HEK293 (cell line): ENCODE measurements around the gene DSG2.

Source experiments
- CTCF ChIA-PET: fragments of 350-600 bp; formaldehyde crosslinking; extraction: SDS; loops from one replicate; lab custom pipeline; 2021; ENCODE audit warnings: antibody characterized with exemption; lab: Yijun Ruan, JAX
- POLR2A ChIA-PET: fragments of 300-600 bp; formaldehyde crosslinking; extraction: SDS; loops from one replicate; lab custom pipeline; 2020; ENCODE audit warnings: antibody characterized with exemption, inconsistent platforms; lab: Yijun Ruan, JAX
- H3K27ac ChIP-seq: fragments of 200-500 bp; sonication (Bioruptor generic); 2 replicates; pipeline ENCODE4 v1.5.1; 2014; ENCODE audit warnings: low read depth, low read length, control low read depth, inconsistent platforms; ENCODE audit errors: extremely low read depth
- H3K36me3 ChIP-seq, 2 experiments: fragments of 200-500 bp in 1 of 2; sonication (Bioruptor generic) in 1 of 2; 1 replicate in 1 of 2; 2 replicates in 1 of 2; pipeline ENCODE4 v1.5.1; 2014 to 2017; ENCODE audit warnings: inconsistent platforms in 2 of 2, low read length in 2 of 2; ENCODE audit not compliant: control insufficient read depth in 2 of 2, insufficient read depth in 1 of 2
- H3K4me1 ChIP-seq: fragments of 200-500 bp; sonication (Bioruptor generic); 2 replicates; pipeline ENCODE4 v1.5.1; 2014; ENCODE audit warnings: mild to moderate bottlenecking, low read length, inconsistent platforms; ENCODE audit not compliant: control insufficient read depth, insufficient read depth
- H3K4me3 ChIP-seq: 2 replicates; pipeline ENCODE4 v1.5.1; 2011; ENCODE audit warnings: low read depth, mild to moderate bottlenecking, control low read depth, low read length, moderate library complexity
- H3K9me3 ChIP-seq: fragments of 200-500 bp; sonication (Bioruptor generic); 2 replicates; pipeline ENCODE4 v1.5.1; 2014; ENCODE audit warnings: low read depth, low read length, inconsistent platforms; ENCODE audit not compliant: control insufficient read depth, insufficient read depth
- KLF10 ChIP-seq: fragments of 450-650 bp; IDR thresholded peaks from 2 replicates; pipeline ENCODE4 v1.5.1; 2018; ENCODE audit warnings: missing biosample characterization, mild to moderate bottlenecking, missing genetic modification characterization
- KLF9 ChIP-seq: fragments of 450-650 bp; formaldehyde crosslinking; IDR thresholded peaks from 2 replicates; pipeline ENCODE4 v1.5.1; 2016; ENCODE audit warnings: missing biosample characterization, missing genetic modification characterization, low read depth
- ZBTB17 ChIP-seq: fragments of 450-650 bp; formaldehyde crosslinking; IDR thresholded peaks from 2 replicates; pipeline ENCODE4 v1.5.1; 2016; ENCODE audit warnings: missing biosample characterization, missing genetic modification characterization
- ZFHX2 ChIP-seq: fragments of 450-650 bp; formaldehyde crosslinking; conservative IDR thresholded peaks from 2 replicates; pipeline ENCODE4 v1.5.1; 2016; ENCODE audit warnings: missing biosample characterization, missing genetic modification characterization
- ZNF10 ChIP-seq: fragments of 450-650 bp; formaldehyde crosslinking; IDR thresholded peaks from 2 replicates; pipeline ENCODE4 v1.5.1; 2017; ENCODE audit warnings: missing biosample characterization, missing genetic modification characterization
- ZNF132 ChIP-seq: fragments of 450-650 bp; formaldehyde crosslinking; IDR thresholded peaks from 2 replicates; pipeline ENCODE4 v1.5.1; 2017; ENCODE audit warnings: missing biosample characterization, missing genetic modification characterization, borderline replicate concordance
- ZNF155 ChIP-seq: fragments of 450-650 bp; formaldehyde crosslinking; IDR thresholded peaks from 2 replicates; pipeline ENCODE4 v1.5.1; 2016; ENCODE audit warnings: missing biosample characterization, missing genetic modification characterization
- ZNF175 ChIP-seq: fragments of 450-650 bp; formaldehyde crosslinking; IDR thresholded peaks from 2 replicates; pipeline ENCODE4 v1.5.1; 2016; ENCODE audit warnings: missing biosample characterization, missing genetic modification characterization
- ZNF24 ChIP-seq: fragments of 450-650 bp; formaldehyde crosslinking; IDR thresholded peaks from 2 replicates; pipeline ENCODE4 v1.5.1; 2016; ENCODE audit warnings: missing biosample characterization, missing genetic modification characterization
- ZNF354C ChIP-seq: fragments of 450-650 bp; formaldehyde crosslinking; IDR thresholded peaks from 2 replicates; pipeline ENCODE4 v1.5.1; 2016; ENCODE audit warnings: missing biosample characterization, missing genetic modification characterization, low read depth, borderline replicate concordance
- ZNF423 ChIP-seq: fragments of 450-650 bp; formaldehyde crosslinking; IDR thresholded peaks from 2 replicates; pipeline ENCODE4 v1.5.1; 2016; ENCODE audit warnings: missing biosample characterization, missing genetic modification characterization
- ZNF426 ChIP-seq: fragments of 450-650 bp; formaldehyde crosslinking; IDR thresholded peaks from 2 replicates; pipeline ENCODE4 v1.5.1; 2017; ENCODE audit warnings: missing biosample characterization, missing genetic modification characterization, mild to moderate bottlenecking, inconsistent platforms, moderate library complexity
- ZNF555 ChIP-seq: fragments of 450-650 bp; formaldehyde crosslinking; conservative IDR thresholded peaks from 2 replicates; pipeline ENCODE4 v1.5.1; 2017; ENCODE audit warnings: missing biosample characterization, mild to moderate bottlenecking, missing genetic modification characterization, inconsistent platforms
- ZNF560 ChIP-seq: fragments of 450-650 bp; formaldehyde crosslinking; IDR thresholded peaks from 2 replicates; pipeline ENCODE4 v1.5.1; 2017; ENCODE audit warnings: missing biosample characterization, missing genetic modification characterization, borderline replicate concordance
- ZNF585B ChIP-seq: fragments of 450-650 bp; formaldehyde crosslinking; IDR thresholded peaks from 2 replicates; pipeline ENCODE4 v1.5.1; 2016; ENCODE audit warnings: missing biosample characterization, missing genetic modification characterization
- ZNF621 ChIP-seq: fragments of 450-650 bp; formaldehyde crosslinking; IDR thresholded peaks from 2 replicates; pipeline ENCODE4 v1.5.1; 2017; ENCODE audit warnings: missing biosample characterization, missing genetic modification characterization
- ZNF624 ChIP-seq: fragments of 450-650 bp; formaldehyde crosslinking; IDR thresholded peaks from 2 replicates; pipeline ENCODE4 v1.5.1; 2017; ENCODE audit warnings: missing biosample characterization, missing genetic modification characterization
- TF ChIP-seq, protein P1 (sequence below): fragments of 450-650 bp; formaldehyde crosslinking; IDR thresholded peaks from 2 replicates; pipeline ENCODE4 v1.5.1; 2016; ENCODE audit warnings: missing biosample characterization, missing genetic modification characterization
- TF ChIP-seq, protein P2 (sequence below): fragments of 450-650 bp; formaldehyde crosslinking; IDR thresholded peaks from 2 replicates; pipeline ENCODE4 v1.5.1; 2016; ENCODE audit warnings: missing biosample characterization, missing genetic modification characterization
- TF ChIP-seq, protein P3 (sequence below): fragments of 450-650 bp; formaldehyde crosslinking; IDR thresholded peaks from 2 replicates; pipeline ENCODE4 v1.5.1; 2016; ENCODE audit warnings: missing biosample characterization, missing genetic modification characterization

DSG2 gene

DNA sequence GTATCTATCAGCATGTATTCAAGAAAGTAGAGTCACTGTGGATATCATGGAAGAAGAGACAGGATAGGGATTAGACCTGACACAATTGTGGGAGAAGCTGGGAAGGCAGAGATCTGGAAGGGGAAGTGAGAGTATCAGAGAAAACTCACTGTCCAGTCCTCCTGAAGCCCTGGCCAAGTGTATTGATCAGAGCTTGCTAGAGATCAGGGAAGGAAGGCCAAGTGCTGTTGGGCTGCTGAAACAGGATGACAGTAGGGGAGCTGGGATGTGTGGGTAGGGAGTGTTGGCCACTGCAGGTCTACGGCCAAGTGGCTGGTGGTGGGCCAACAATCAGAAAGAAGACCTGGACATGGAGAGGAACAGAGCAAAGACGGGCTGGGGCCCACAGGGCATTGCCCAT lies 67.4 kb downstream of the DSG2 start:
- Histone ChIP-seq H3K4me1 (no peaks in the 10 kb centered on the region), H3K36me3 (no peaks in the 10 kb centered on the region), H3K4me3 (no peak overlapping the region), H3K27ac (no peak overlapping the region), H3K9me3 (no peaks in the 10 kb centered on the region)
- ChIA-PET CTCF (interaction anchor here (1.1 to 6.9 kb wide), 6 partner anchors 9 to 595 kb away, joined by 3 to 62 read pairs (median 4); no protein-coding TSS in a partner anchor), POLR2A (no interaction called here)
- TF ChIP-seq, protein P1, sequence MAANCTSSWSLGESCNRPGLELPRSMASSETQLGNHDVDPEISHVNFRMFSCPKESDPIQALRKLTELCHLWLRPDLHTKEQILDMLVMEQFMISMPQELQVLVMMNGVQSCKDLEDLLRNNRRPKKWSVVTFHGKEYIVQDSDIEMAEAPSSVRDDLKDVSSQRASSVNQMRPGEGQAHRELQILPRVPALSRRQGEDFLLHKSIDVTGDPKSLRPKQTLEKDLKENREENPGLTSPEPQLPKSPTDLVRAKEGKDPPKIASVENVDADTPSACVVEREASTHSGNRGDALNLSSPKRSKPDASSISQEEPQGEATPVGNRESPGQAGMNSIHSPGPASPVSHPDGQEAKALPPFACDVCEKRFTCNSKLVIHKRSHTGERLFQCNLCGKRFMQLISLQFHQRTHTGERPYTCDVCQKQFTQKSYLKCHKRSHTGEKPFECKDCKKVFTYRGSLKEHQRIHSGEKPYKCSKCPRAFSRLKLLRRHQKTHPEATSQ = no peak
- TF ChIP-seq ZNF354C (tag by site-specific recombination) (no peak), ZNF621 (no peak), ZNF10 (no peak), ZNF132 (no peak), ZNF555 (tag by site-specific recombination) (no peak), ZNF423 (tag by site-specific recombination) (no peak), ZNF426 (tag by site-specific recombination) (no peak), KLF9 (tag by site-specific recombination) (no peak)
- TF ChIP-seq, protein P2, sequence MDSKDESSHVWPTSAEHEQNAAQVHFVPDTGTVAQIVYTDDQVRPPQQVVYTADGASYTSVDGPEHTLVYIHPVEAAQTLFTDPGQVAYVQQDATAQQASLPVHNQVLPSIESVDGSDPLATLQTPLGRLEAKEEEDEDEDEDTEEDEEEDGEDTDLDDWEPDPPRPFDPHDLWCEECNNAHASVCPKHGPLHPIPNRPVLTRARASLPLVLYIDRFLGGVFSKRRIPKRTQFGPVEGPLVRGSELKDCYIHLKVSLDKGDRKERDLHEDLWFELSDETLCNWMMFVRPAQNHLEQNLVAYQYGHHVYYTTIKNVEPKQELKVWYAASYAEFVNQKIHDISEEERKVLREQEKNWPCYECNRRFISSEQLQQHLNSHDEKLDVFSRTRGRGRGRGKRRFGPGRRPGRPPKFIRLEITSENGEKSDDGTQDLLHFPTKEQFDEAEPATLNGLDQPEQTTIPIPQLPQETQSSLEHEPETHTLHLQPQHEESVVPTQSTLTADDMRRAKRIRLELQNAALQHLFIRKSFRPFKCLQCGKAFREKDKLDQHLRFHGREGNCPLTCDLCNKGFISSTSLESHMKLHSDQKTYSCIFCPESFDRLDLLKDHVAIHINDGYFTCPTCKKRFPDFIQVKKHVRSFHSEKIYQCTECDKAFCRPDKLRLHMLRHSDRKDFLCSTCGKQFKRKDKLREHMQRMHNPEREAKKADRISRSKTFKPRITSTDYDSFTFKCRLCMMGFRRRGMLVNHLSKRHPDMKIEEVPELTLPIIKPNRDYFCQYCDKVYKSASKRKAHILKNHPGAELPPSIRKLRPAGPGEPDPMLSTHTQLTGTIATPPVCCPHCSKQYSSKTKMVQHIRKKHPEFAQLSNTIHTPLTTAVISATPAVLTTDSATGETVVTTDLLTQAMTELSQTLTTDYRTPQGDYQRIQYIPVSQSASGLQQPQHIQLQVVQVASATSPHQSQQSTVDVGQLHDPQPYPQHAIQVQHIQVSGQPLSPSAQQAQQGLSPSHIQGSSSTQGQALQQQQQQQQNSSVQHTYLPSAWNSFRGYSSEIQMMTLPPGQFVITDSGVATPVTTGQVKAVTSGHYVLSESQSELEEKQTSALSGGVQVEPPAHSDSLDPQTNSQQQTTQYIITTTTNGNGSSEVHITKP (tag by site-specific recombination) = no peak

DNA sequence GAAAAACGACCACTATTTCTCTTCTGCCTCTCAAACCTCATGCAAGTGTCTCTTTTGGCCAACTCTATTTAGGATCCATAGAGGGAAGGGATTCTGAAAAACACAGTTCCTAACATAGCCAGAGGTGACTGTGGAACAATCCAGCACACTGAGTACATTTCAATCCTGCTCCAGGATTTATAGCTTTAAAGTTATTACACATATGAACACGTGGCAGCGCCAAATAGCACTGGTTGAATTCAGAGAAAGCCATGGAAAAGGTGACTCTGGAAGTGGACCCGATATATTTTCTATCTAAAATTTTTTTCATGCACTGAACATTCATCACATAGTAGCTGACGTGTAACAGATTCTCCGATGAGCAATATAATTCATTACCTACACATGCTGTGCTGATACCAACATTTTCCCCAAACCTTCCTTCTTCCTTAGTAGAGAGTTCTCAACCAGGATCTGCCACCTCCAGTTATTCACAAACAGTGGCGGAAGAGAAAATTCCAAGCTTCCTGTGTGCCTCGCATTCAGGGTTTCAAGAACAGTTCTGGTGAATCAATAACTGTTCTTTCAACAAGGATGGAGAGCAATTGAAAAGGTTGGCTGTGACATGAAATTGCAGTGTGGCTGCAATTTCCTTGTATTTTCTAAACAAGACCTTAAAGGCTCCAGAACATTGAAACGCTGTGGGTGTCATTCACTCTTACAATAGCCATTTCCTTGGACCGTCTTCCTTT lies 68.0 kb downstream of the DSG2 start:
- H3K4me3 ChIP-seq = no peak overlapping the region
- H3K27ac ChIP-seq = no peak overlapping the region
- no peak for TF ChIP-seq ZNF155 (tag by site-specific recombination)
- H3K4me1 ChIP-seq = no peaks in the 10 kb centered on the region
- POLR2A ChIA-PET = no interaction called here
- CTCF ChIA-PET = interaction anchor here (0.6 to 6.9 kb wide), 6 partner anchors 10 to 596 kb away, joined by 3 to 62 read pairs (median 4); no protein-coding TSS in a partner anchor
- H3K36me3 ChIP-seq = no peaks in the 10 kb centered on the region
- H3K9me3 ChIP-seq = no peaks in the 10 kb centered on the region

DNA sequence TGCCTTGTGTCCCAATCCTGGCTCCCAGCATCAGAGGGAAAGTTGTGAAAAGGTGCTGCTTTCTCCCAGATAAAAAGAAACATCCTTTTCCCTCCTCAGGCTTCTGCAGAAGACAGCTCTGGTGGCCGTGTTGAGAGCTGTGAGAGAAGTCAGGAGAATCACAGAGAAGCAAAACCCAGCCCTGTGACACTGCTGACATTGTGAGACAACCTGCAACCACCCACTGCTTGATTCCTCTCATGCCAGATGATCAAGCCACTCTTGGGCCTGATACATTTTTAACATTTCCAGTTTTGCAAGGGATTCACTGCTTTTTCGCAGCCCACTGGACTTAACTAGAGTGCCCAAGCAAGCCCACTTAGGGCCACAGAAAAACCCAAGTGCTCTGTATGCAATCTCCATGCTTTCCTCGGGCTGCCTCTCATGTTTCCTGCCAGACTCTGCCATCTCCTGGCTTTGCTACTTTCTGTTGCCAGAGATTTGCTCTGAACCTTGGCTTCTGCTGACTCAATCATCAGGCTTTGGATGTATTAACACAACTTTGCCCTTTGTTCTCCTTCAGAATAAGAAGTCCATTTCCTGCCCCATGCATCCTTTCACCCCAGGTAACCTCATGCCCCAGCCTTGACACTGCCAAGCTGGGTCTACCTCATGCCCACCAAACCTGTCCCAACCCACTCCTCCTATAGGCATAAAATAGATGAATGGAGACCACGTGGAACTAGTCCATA lies 68.8 kb downstream of the DSG2 start:
- no peaks in the 10 kb centered on the region for H3K36me3 ChIP-seq
- POLR2A ChIA-PET = no interaction called here
- CTCF ChIA-PET = interaction anchor here (0.6 to 6.9 kb wide), 4 partner anchors 58 to 1184 kb away, joined by 3 to 62 read pairs (median 4); no protein-coding TSS in a partner anchor
- H3K4me3 ChIP-seq = no peak overlapping the region
- H3K27ac ChIP-seq = no peak overlapping the region
- H3K4me1 ChIP-seq = no peaks in the 10 kb centered on the region
- H3K9me3 ChIP-seq = no peaks in the 10 kb centered on the region
- no peak for TF ChIP-seq ZNF560
- TF ChIP-seq ZFHX2 (tag by site-specific recombination) = no peak
- no peak for TF ChIP-seq ZNF24 (tag by site-specific recombination)
- TF ChIP-seq, protein P3, sequence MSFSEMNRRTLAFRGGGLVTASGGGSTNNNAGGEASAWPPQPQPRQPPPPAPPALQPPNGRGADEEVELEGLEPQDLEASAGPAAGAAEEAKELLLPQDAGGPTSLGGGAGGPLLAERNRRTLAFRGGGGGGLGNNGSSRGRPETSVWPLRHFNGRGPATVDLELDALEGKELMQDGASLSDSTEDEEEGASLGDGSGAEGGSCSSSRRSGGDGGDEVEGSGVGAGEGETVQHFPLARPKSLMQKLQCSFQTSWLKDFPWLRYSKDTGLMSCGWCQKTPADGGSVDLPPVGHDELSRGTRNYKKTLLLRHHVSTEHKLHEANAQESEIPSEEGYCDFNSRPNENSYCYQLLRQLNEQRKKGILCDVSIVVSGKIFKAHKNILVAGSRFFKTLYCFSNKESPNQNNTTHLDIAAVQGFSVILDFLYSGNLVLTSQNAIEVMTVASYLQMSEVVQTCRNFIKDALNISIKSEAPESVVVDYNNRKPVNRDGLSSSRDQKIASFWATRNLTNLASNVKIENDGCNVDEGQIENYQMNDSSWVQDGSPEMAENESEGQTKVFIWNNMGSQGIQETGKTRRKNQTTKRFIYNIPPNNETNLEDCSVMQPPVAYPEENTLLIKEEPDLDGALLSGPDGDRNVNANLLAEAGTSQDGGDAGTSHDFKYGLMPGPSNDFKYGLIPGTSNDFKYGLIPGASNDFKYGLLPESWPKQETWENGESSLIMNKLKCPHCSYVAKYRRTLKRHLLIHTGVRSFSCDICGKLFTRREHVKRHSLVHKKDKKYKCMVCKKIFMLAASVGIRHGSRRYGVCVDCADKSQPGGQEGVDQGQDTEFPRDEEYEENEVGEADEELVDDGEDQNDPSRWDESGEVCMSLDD (tag by site-specific recombination) = no peak
- TF ChIP-seq KLF10 (tag by site-specific recombination) = no peak
- TF ChIP-seq, protein P1 = no peak
- TF ChIP-seq ZNF624 = no peak
- TF ChIP-seq ZNF175 (tag by site-specific recombination) = no peak
- TF ChIP-seq ZNF585B (tag by site-specific recombination) = no peak
- TF ChIP-seq ZBTB17 (tag by site-specific recombination) = no peak
